T-helper 2 cell treated with Interferon-gamma antibody and Interleukin-4, amounts not matched to agents 5 μg/mL and 100 μg/mL, for 36 hours (primary cell): ENCODE measurements around the gene ZBTB16.
A peak's percentile ranks its signal among the peaks of the same experiment; 100 is the strongest.

ENCODE experiments used
- DNase-seq: peaks from one replicate; pipeline ENCODE4 v3.0.0; 2021; ENCODE audit warnings: low spot score
- H3K27ac Mint-ChIP-seq: one replicate; pipeline ENCODE4 v1.8.0; 2021; ENCODE audit warnings: mild to moderate bottlenecking, mixed read lengths
- H3K27me3 Mint-ChIP-seq: one replicate; pipeline ENCODE4 v1.8.0; 2021; ENCODE audit warnings: low read depth, mixed read lengths
- H3K36me3 Mint-ChIP-seq: one replicate; pipeline ENCODE4 v1.8.0; 2021; ENCODE audit warnings: low read depth, mixed read lengths
- H3K4me1 Mint-ChIP-seq: one replicate; pipeline ENCODE4 v1.8.0; 2021; ENCODE audit warnings: low read depth, mixed read lengths
- H3K4me3 Mint-ChIP-seq: one replicate; pipeline ENCODE4 v1.8.0; 2022; ENCODE audit warnings: mild to moderate bottlenecking, moderate library complexity, mixed read lengths
- H3K9me3 Mint-ChIP-seq: one replicate; pipeline ENCODE4 v1.8.0; 2021; ENCODE audit warnings: mixed read lengths

The ZBTB16 gene

GRCh38 chr11:114078423-114078822, 18.9 kb downstream of the ZBTB16 start:
- Mint-ChIP-seq H3K4me1 (peaks cover 73% of the 10 kb centered on the region), H3K27me3 (peaks cover 39% of the 10 kb centered on the region), H3K9me3 (no peaks in the 10 kb centered on the region), H3K36me3 (peaks cover 15% of the 10 kb centered on the region), H3K27ac (peak overlapping the region; percentile 64), H3K4me3 (peak overlapping the region; percentile 75)
- no peak for DNase-seq

- peaks cover 14% of the 10 kb centered on the region for H3K36me3 Mint-ChIP-seq
- H3K9me3 Mint-ChIP-seq = no peaks in the 10 kb centered on the region
- H3K27me3 Mint-ChIP-seq = peaks cover 50% of the 10 kb centered on the region
- no peak for DNase-seq
- no peak overlapping the region for H3K27ac Mint-ChIP-seq
- peaks cover 69% of the 10 kb centered on the region for H3K4me1 Mint-ChIP-seq
- H3K4me3 Mint-ChIP-seq = no peak overlapping the region
Observed at GRCh38 chr11:114079511-114080065, 20.1 kb downstream of the ZBTB16 start.

- no peaks in the 10 kb centered on the region for H3K9me3 Mint-ChIP-seq
- H3K36me3 Mint-ChIP-seq = peaks cover 10% of the 10 kb centered on the region
- H3K4me1 Mint-ChIP-seq = peaks cover 68% of the 10 kb centered on the region
- no peak for DNase-seq
- H3K4me3 Mint-ChIP-seq = peak overlapping the region; percentile 61
- peaks cover 49% of the 10 kb centered on the region for H3K27me3 Mint-ChIP-seq
- H3K27ac Mint-ChIP-seq = peak overlapping the region; percentile 56
Observed at GRCh38 chr11:114080219-114080618, 20.7 kb downstream of the ZBTB16 start.

- peak overlapping the region; percentile 61 for H3K4me3 Mint-ChIP-seq
- H3K27me3 Mint-ChIP-seq = peaks cover 49% of the 10 kb centered on the region
- H3K27ac Mint-ChIP-seq = no peak overlapping the region
- H3K9me3 Mint-ChIP-seq = no peaks in the 10 kb centered on the region
- peaks cover 72% of the 10 kb centered on the region for H3K4me1 Mint-ChIP-seq
- H3K36me3 Mint-ChIP-seq = peaks cover 9% of the 10 kb centered on the region
- DNase-seq = no peak
Observed at GRCh38 chr11:114080769-114081168, 21.3 kb downstream of the ZBTB16 start.

- H3K27ac Mint-ChIP-seq = no peak overlapping the region
- H3K27me3 Mint-ChIP-seq = peaks cover 47% of the 10 kb centered on the region
- H3K4me3 Mint-ChIP-seq = no peak overlapping the region
- peaks cover 7% of the 10 kb centered on the region for H3K36me3 Mint-ChIP-seq
- peaks cover 70% of the 10 kb centered on the region for H3K4me1 Mint-ChIP-seq
- H3K9me3 Mint-ChIP-seq = no peaks in the 10 kb centered on the region
- DNase-seq = no peak
Observed at GRCh38 chr11:114081641-114082414, 22.3 kb downstream of the ZBTB16 start.

GRCh38 chr11:114082415-114082748, 22.9 kb downstream of the ZBTB16 start:
- Mint-ChIP-seq H3K36me3 (peaks cover 12% of the 10 kb centered on the region), H3K27me3 (peaks cover 41% of the 10 kb centered on the region), H3K9me3 (no peaks in the 10 kb centered on the region), H3K4me3 (no peak overlapping the region), H3K27ac (no peak overlapping the region), H3K4me1 (peaks cover 70% of the 10 kb centered on the region)
- no peak for DNase-seq

GRCh38 chr11:114082767-114083181, 23.3 kb downstream of the ZBTB16 start:
- no peak overlapping the region for H3K27ac Mint-ChIP-seq
- H3K4me1 Mint-ChIP-seq = peaks cover 70% of the 10 kb centered on the region
- H3K36me3 Mint-ChIP-seq = peaks cover 13% of the 10 kb centered on the region
- DNase-seq = no peak
- no peak overlapping the region for H3K4me3 Mint-ChIP-seq
- H3K9me3 Mint-ChIP-seq = no peaks in the 10 kb centered on the region
- peaks cover 38% of the 10 kb centered on the region for H3K27me3 Mint-ChIP-seq

GRCh38 chr11:114083391-114084252, 24.1 kb downstream of the ZBTB16 start:
- Mint-ChIP-seq H3K4me3 (no peak overlapping the region), H3K9me3 (no peaks in the 10 kb centered on the region), H3K36me3 (peaks cover 13% of the 10 kb centered on the region), H3K27me3 (peaks cover 33% of the 10 kb centered on the region), H3K4me1 (peaks cover 65% of the 10 kb centered on the region), H3K27ac (no peak overlapping the region)
- DNase-seq = no peak

- no peak for DNase-seq
- Mint-ChIP-seq H3K36me3 (peaks cover 13% of the 10 kb centered on the region), H3K4me1 (peaks cover 59% of the 10 kb centered on the region), H3K9me3 (no peaks in the 10 kb centered on the region), H3K27ac (no peak overlapping the region), H3K27me3 (peaks cover 25% of the 10 kb centered on the region), H3K4me3 (no peak overlapping the region)
Observed at GRCh38 chr11:114084414-114084813, 24.9 kb downstream of the ZBTB16 start.

GRCh38 chr11:114085965-114086793, 26.7 kb downstream of the ZBTB16 start:
- Mint-ChIP-seq H3K4me1 (peaks cover 46% of the 10 kb centered on the region), H3K27me3 (peaks cover 24% of the 10 kb centered on the region)

GRCh38 chr11:114087025-114087424, 27.5 kb downstream of the ZBTB16 start:
- peaks cover 45% of the 10 kb centered on the region for H3K4me1 Mint-ChIP-seq
- H3K27ac Mint-ChIP-seq = peak overlapping the region; percentile 72
- H3K27me3 Mint-ChIP-seq = peaks cover 18% of the 10 kb centered on the region
- H3K4me3 Mint-ChIP-seq = peak overlapping the region; percentile 60
- DNase-seq = no peak
- peaks cover 9% of the 10 kb centered on the region for H3K36me3 Mint-ChIP-seq
- H3K9me3 Mint-ChIP-seq = no peaks in the 10 kb centered on the region

More at GRCh38 chr11:114085965-114086793, 26.7 kb downstream of the ZBTB16 start:
- DNase-seq = no peak
- peaks cover 13% of the 10 kb centered on the region for H3K36me3 Mint-ChIP-seq
- H3K9me3 Mint-ChIP-seq = no peaks in the 10 kb centered on the region
- no peak overlapping the region for H3K27ac Mint-ChIP-seq
- no peak overlapping the region for H3K4me3 Mint-ChIP-seq

- peaks cover 51% of the 10 kb centered on the region for H3K4me1 Mint-ChIP-seq
- H3K9me3 Mint-ChIP-seq = no peaks in the 10 kb centered on the region
- H3K27me3 Mint-ChIP-seq = peaks cover 17% of the 10 kb centered on the region
- H3K36me3 Mint-ChIP-seq = peaks cover 9% of the 10 kb centered on the region
- H3K4me3 Mint-ChIP-seq = no peak overlapping the region
- no peak overlapping the region for H3K27ac Mint-ChIP-seq
- DNase-seq = no peak
Observed at GRCh38 chr11:114088216-114088615, 28.7 kb downstream of the ZBTB16 start.

GRCh38 chr11:114088836-114089235, 29.3 kb downstream of the ZBTB16 start:
- Mint-ChIP-seq H3K4me3 (no peak overlapping the region), H3K9me3 (no peaks in the 10 kb centered on the region), H3K27ac (no peak overlapping the region), H3K36me3 (peaks cover 9% of the 10 kb centered on the region), H3K4me1 (peaks cover 46% of the 10 kb centered on the region), H3K27me3 (peaks cover 11% of the 10 kb centered on the region)
- no peak for DNase-seq
